Loucy (cell line): Measurements from ENCODE around the gene NID1.

Source experiments
- H2AFZ ChIP-seq: fragments of 200-600 bp; sonication (generic); 2 replicates; pipeline ENCODE4 v1.6.0; 2016; ENCODE audit warnings: antibody characterized with exemption, mild to moderate bottlenecking, low read length, moderate library complexity
- H3F3A ChIP-seq: fragments of 200-600 bp; 2 replicates; pipeline ENCODE4 v1.6.0; 2016; ENCODE audit warnings: antibody characterized with exemption, low read depth, mild to moderate bottlenecking
- H3K27me3 ChIP-seq: fragments of 200-600 bp; sonication (generic); 2 replicates; pipeline ENCODE4 v1.6.1; 2014; ENCODE audit warnings: low read length, mild to moderate bottlenecking; ENCODE audit not compliant: insufficient read depth, poor library complexity, severe bottlenecking
- H3K36me3 ChIP-seq: fragments of 200-600 bp; sonication (generic); 2 replicates; pipeline ENCODE4 v1.6.1; 2016; ENCODE audit warnings: low read length; ENCODE audit not compliant: insufficient read depth
- H3K4me1 ChIP-seq: fragments of 200-600 bp; sonication (generic); 2 replicates; pipeline ENCODE4 v1.5.1; 2014; ENCODE audit warnings: low read length, mild to moderate bottlenecking; ENCODE audit not compliant: insufficient read depth, poor library complexity, severe bottlenecking
- H3K4me2 ChIP-seq: fragments of 200-600 bp; sonication (generic); 2 replicates; pipeline ENCODE4 v1.6.0; 2014; ENCODE audit warnings: antibody characterized with exemption, low read length, low read depth, mild to moderate bottlenecking; ENCODE audit not compliant: poor library complexity, severe bottlenecking
- H3K4me3 ChIP-seq: fragments of 200-600 bp; sonication (generic); 2 replicates; pipeline ENCODE4 v1.5.1; 2014; ENCODE audit warnings: low read length, mild to moderate bottlenecking, mixed read lengths; ENCODE audit not compliant: poor library complexity, severe bottlenecking
- H3K79me2 ChIP-seq: fragments of 200-600 bp; sonication (generic); 2 replicates; pipeline ENCODE4 v1.6.1; 2014; ENCODE audit warnings: low read length; ENCODE audit not compliant: insufficient read depth
- H3K9ac ChIP-seq: fragments of 200-600 bp; sonication (generic); 2 replicates; pipeline ENCODE4 v1.6.0; 2014; ENCODE audit warnings: mild to moderate bottlenecking, low read depth, low read length, moderate library complexity; ENCODE audit not compliant: poor library complexity, severe bottlenecking
- H3K9me2 ChIP-seq: fragments of 200-600 bp; sonication (generic); replicated peaks from 2 replicates; pipeline ENCODE4 v1.6.1; 2016; ENCODE audit warnings: low read depth, low read length, mixed read lengths
- H3K9me3 ChIP-seq: fragments of 200-600 bp; sonication (generic); 2 replicates; pipeline ENCODE4 v1.6.1; 2014; ENCODE audit warnings: mild to moderate bottlenecking, antibody characterized with exemption, low read length, low read depth; ENCODE audit not compliant: insufficient read depth
- H4K20me1 ChIP-seq: fragments of 200-600 bp; sonication (generic); 2 replicates; pipeline ENCODE4 v1.6.0; 2014; ENCODE audit warnings: antibody characterized with exemption, low read length, mild to moderate bottlenecking; ENCODE audit not compliant: insufficient read depth, poor library complexity, severe bottlenecking
- EZH2phosphoT487 ChIP-seq: fragments of 200-600 bp; IDR thresholded peaks from 2 replicates; pipeline ENCODE4 v1.6.1; 2018; ENCODE audit warnings: antibody characterized with exemption, mild to moderate bottlenecking, moderate library complexity, borderline replicate concordance
- TF ChIP-seq, protein P1 (sequence below): fragments of 200-600 bp; sonication (generic); conservative IDR thresholded peaks from 2 replicates; pipeline ENCODE4 v1.5.1; 2014; ENCODE audit warnings: mild to moderate bottlenecking, antibody characterized with exemption, low read length

The NID1 gene

GRCh38 chr1:235952950-235953615 lies 111.8 kb downstream of the NID1 start:
- Histone ChIP-seq H3K4me2 (no peak overlapping the region), H3K4me3 (no peak overlapping the region)

DNA sequence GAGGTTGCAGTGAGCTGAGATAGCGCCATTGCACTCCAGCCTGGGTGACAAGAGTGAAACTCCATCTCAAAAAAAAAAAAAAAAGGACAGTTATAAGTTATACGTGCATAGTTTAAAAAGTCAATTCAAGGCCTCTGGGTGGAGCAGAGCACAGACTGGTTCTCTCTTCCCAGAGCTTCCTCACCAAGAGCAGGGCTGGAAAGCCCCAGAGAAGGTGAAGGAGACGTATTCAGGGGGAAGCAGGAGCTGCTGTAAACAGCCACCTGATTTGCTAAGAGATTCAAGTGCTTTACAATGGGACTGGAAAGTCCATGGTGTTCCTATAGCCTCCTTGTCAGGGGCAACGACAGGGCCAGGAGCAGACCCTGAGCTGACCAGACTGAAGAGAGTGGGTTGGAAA lies 113.2 kb downstream of the NID1 start:
- Histone ChIP-seq H3K79me2 (no peaks in the 10 kb centered on the region), H2AFZ (no peak overlapping the region), H3F3A (no peaks in the 10 kb centered on the region), H3K4me3 (no peak overlapping the region), H3K9me3 (no peaks in the 10 kb centered on the region), H3K4me1 (peaks cover 11% of the 10 kb centered on the region), H3K9ac (no peak overlapping the region), H4K20me1 (no peaks in the 10 kb centered on the region), H3K9me2 (no peaks in the 10 kb centered on the region), H3K27me3 (no peaks in the 10 kb centered on the region), H3K4me2 (no peak overlapping the region), H3K36me3 (no peaks in the 10 kb centered on the region)
- TF ChIP-seq EZH2phosphoT487, result no peak
- TF ChIP-seq, protein P1, sequence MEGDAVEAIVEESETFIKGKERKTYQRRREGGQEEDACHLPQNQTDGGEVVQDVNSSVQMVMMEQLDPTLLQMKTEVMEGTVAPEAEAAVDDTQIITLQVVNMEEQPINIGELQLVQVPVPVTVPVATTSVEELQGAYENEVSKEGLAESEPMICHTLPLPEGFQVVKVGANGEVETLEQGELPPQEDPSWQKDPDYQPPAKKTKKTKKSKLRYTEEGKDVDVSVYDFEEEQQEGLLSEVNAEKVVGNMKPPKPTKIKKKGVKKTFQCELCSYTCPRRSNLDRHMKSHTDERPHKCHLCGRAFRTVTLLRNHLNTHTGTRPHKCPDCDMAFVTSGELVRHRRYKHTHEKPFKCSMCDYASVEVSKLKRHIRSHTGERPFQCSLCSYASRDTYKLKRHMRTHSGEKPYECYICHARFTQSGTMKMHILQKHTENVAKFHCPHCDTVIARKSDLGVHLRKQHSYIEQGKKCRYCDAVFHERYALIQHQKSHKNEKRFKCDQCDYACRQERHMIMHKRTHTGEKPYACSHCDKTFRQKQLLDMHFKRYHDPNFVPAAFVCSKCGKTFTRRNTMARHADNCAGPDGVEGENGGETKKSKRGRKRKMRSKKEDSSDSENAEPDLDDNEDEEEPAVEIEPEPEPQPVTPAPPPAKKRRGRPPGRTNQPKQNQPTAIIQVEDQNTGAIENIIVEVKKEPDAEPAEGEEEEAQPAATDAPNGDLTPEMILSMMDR, result no peak

More at GRCh38 chr1:235952950-235953615, 111.8 kb downstream of the NID1 start:
- H4K20me1 ChIP-seq, result no peaks in the 10 kb centered on the region
- no peaks in the 10 kb centered on the region for H3K27me3 ChIP-seq
- H3F3A ChIP-seq, result no peaks in the 10 kb centered on the region
- TF ChIP-seq EZH2phosphoT487, result no peak
- TF ChIP-seq, protein P1, result no peak
- no peak overlapping the region for H2AFZ ChIP-seq
- no peak overlapping the region for H3K9ac ChIP-seq
- H3K9me3 ChIP-seq, result no peaks in the 10 kb centered on the region
- H3K36me3 ChIP-seq, result no peaks in the 10 kb centered on the region
- H3K79me2 ChIP-seq, result no peaks in the 10 kb centered on the region
- no peaks in the 10 kb centered on the region for H3K9me2 ChIP-seq
- H3K4me1 ChIP-seq, result peaks cover 11% of the 10 kb centered on the region

DNA sequence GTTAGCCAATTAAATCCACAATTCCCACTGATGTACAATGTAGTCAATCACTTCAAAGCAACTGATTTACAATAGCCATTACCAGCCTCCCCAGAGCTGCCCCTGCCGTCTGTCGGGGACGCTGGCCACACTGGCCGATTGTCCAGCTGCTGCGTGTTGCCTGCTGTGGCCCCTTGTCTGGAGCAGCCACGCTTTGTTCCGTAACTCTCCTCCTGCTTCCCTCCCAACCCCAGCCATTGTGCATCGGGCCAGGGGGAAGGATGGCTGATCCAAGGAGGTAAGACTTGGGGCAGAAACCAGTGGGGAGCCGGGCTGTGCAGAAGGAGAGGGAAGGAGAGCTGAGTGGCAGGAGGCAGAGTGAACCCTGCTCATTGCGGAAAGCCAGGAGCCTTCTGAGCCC lies 114.6 kb downstream of the NID1 start:
- Histone ChIP-seq H3K27me3 (no peaks in the 10 kb centered on the region), H3K4me2 (no peak overlapping the region), H3K9me3 (no peaks in the 10 kb centered on the region), H3K9me2 (no peaks in the 10 kb centered on the region), H3K4me3 (no peak overlapping the region), H3K4me1 (peaks cover 11% of the 10 kb centered on the region), H3K36me3 (no peaks in the 10 kb centered on the region), H3F3A (no peaks in the 10 kb centered on the region), H3K9ac (no peak overlapping the region), H2AFZ (no peak overlapping the region), H3K79me2 (no peaks in the 10 kb centered on the region), H4K20me1 (no peaks in the 10 kb centered on the region)
- TF ChIP-seq, protein P1, result no peak
- TF ChIP-seq EZH2phosphoT487, result no peak
